Upper lobe of right lung (tissue), 1 donor: ENCODE data around the gene B3GNT7. TPM values are rescaled to one million over a fixed set of nuclear protein-coding genes. Genes with fewer than 3 reads are reported as not detected.

ENCODE experiments used
- ATAC-seq: fragments of 200-7000 bp; cut with Tn5 transposase; one replicate; pipeline ENCODE4 v1.9.1; 2020; ENCODE audit warnings: mild to moderate bottlenecking, moderate library complexity
- DNase-seq: peaks from one replicate; pipeline ENCODE4 v3.0.0-alpha.2; 2020
- H3K27ac ChIP-seq: fragments of 200-600 bp; one replicate; pipeline ENCODE4 v1.8.0; 2022
- H3K27me3 ChIP-seq: fragments of 200-600 bp; one replicate; pipeline ENCODE4 v1.8.0; 2022; ENCODE audit warnings: mild to moderate bottlenecking
- H3K36me3 ChIP-seq: fragments of 200-600 bp; one replicate; pipeline ENCODE4 v1.8.0; 2022
- H3K4me1 ChIP-seq: fragments of 200-600 bp; one replicate; pipeline ENCODE4 v1.8.0; 2022
- H3K4me3 ChIP-seq: fragments of 200-600 bp; one replicate; pipeline ENCODE4 v1.8.0; 2022; ENCODE audit warnings: mild to moderate bottlenecking
- H3K9me3 ChIP-seq: fragments of 200-600 bp; one replicate; pipeline ENCODE4 v1.8.0; 2022
- CTCF ChIP-seq: fragments of 200-600 bp; IDR thresholded peaks from one replicate; pipeline ENCODE4 v1.8.0; 2022; ENCODE audit warnings: antibody characterized with exemption
- intact Hi-C: fragments of 100-400 bp; cut with DNase I; formaldehyde crosslinking; loops from one replicate; pipeline ENCODE4 v1.11.0; 2022
- total RNA-seq: library from RNA; stranded (reverse); fragmentation: NEBNext Ultra II Directional; extraction: Animal tissue kit (Norgen Biotek cat#: 25700); gene quantifications from one replicate; pipeline ENCODE4 v1.2.1, GENCODE V29; 2021
- donor health status: DM: no; HTN: yes; CAD: no; lungs with severe emphysema.

The B3GNT7 gene
- total RNA-seq, 1 donor from 2014 or later: 53.5 TPM

- Histone ChIP-seq H3K27me3 (no peaks in the 10 kb centered on the region), H3K36me3 (no peaks in the 10 kb centered on the region), H3K9me3 (peaks cover 3% of the 10 kb centered on the region), H3K27ac (no peak overlapping the region), H3K4me1 (no peaks in the 10 kb centered on the region), H3K4me3 (no peak overlapping the region)
- TF ChIP-seq CTCF: no peak
- ATAC-seq (no peak), DNase-seq (no peak)
- intact Hi-C loops: no loop called here
Measured at GRCh38 chr2:231384109-231384435, 11.4 kb upstream of the B3GNT7 start.

GRCh38 chr2:231384970-231385369 is 10.5 kb upstream of the B3GNT7 start:
- no peak overlapping the region for H3K4me3 ChIP-seq
- no peak for ATAC-seq
- H3K9me3 ChIP-seq: peaks cover 3% of the 10 kb centered on the region
- no peak for TF ChIP-seq CTCF
- no peak for DNase-seq
- intact Hi-C loops: no loop called here
- H3K4me1 ChIP-seq: no peaks in the 10 kb centered on the region
- H3K27me3 ChIP-seq: no peaks in the 10 kb centered on the region
- no peak overlapping the region for H3K27ac ChIP-seq
- no peaks in the 10 kb centered on the region for H3K36me3 ChIP-seq

GRCh38 chr2:231385429-231385828 is 10.1 kb upstream of the B3GNT7 start:
- Histone ChIP-seq H3K4me1 (no peaks in the 10 kb centered on the region), H3K27ac (no peak overlapping the region), H3K36me3 (no peaks in the 10 kb centered on the region), H3K9me3 (peaks cover 3% of the 10 kb centered on the region), H3K27me3 (no peaks in the 10 kb centered on the region), H3K4me3 (no peak overlapping the region)
- intact Hi-C loops: no loop called here
- ATAC-seq (no peak), DNase-seq (no peak)
- no peak for TF ChIP-seq CTCF

GRCh38 chr2:231386446-231386845 is 9.1 kb upstream of the B3GNT7 start:
- Histone ChIP-seq H3K4me1 (no peaks in the 10 kb centered on the region), H3K9me3 (peaks cover 3% of the 10 kb centered on the region), H3K36me3 (no peaks in the 10 kb centered on the region), H3K4me3 (no peak overlapping the region), H3K27ac (no peak overlapping the region), H3K27me3 (no peaks in the 10 kb centered on the region)
- TF ChIP-seq CTCF: no peak
- DNase-seq (no peak), ATAC-seq (no peak)
- intact Hi-C loops: no loop called here

GRCh38 chr2:231387904-231388724 is 7.4 kb upstream of the B3GNT7 start:
- no peak for TF ChIP-seq CTCF
- intact Hi-C loops: no loop called here
- no peak for DNase-seq
- H3K9me3 ChIP-seq: peaks cover 3% of the 10 kb centered on the region
- H3K36me3 ChIP-seq: no peaks in the 10 kb centered on the region
- H3K27me3 ChIP-seq: no peaks in the 10 kb centered on the region
- H3K4me1 ChIP-seq: no peaks in the 10 kb centered on the region
- no peak overlapping the region for H3K4me3 ChIP-seq
- H3K27ac ChIP-seq: no peak overlapping the region
- ATAC-seq: peak; percentile 58
